Liver (tissue), 3 donors: ENCODE data around the gene ZC3H13.

Source experiments
- ATF3 ChIP-seq: IDR thresholded peaks from 2 replicates; pipeline ENCODE4 v1.6.1; 2016; ENCODE audit warnings: antibody characterized with exemption
- CTCF ChIP-seq: fragments of 150-350 bp; IDR thresholded peaks from 2 replicates; pipeline ENCODE4 v1.5.1; 2017; ENCODE audit warnings: improper control_type of control experiment, low read depth, low read length; ENCODE audit not compliant: missing input control
- EGR1 ChIP-seq, 2 donors: IDR thresholded peaks; 2 replicates each; pipeline ENCODE4 v1.6.1; 2016 to 2018; ENCODE audit warnings: antibody characterized with exemption in 2 of 2, low read depth in 2 of 2
- GABPA ChIP-seq, 2 donors: IDR thresholded peaks in 1 of 2; conservative IDR thresholded peaks in 1 of 2; 2 replicates each; pipeline ENCODE4 v1.6.1; 2016; ENCODE audit warnings: antibody characterized with exemption in 2 of 2, mild to moderate bottlenecking in 1 of 2, moderate library complexity in 1 of 2
- HNF4A ChIP-seq, 2 donors: conservative IDR thresholded peaks; 2 replicates each; pipeline ENCODE4 v1.6.1; 2016; ENCODE audit warnings: antibody characterized with exemption in 2 of 2, mild to moderate bottlenecking in 2 of 2
- HNF4G ChIP-seq: IDR thresholded peaks from 2 replicates; pipeline ENCODE4 v1.6.1; 2016; ENCODE audit warnings: antibody characterized with exemption
- JUND ChIP-seq, 2 donors: IDR thresholded peaks; 2 replicates each; pipeline ENCODE4 v1.6.1; 2016; ENCODE audit warnings: antibody characterized with exemption in 2 of 2
- RAD21 ChIP-seq, 2 donors: IDR thresholded peaks; 2 replicates each; pipeline ENCODE4 v1.6.1; 2016; ENCODE audit warnings: antibody characterized with exemption in 2 of 2, mild to moderate bottlenecking in 2 of 2
- SP1 ChIP-seq: IDR thresholded peaks from 2 replicates; pipeline ENCODE4 v1.6.1; 2018; ENCODE audit warnings: antibody characterized with exemption, mild to moderate bottlenecking
- YY1 ChIP-seq: IDR thresholded peaks from 2 replicates; pipeline ENCODE4 v1.6.1; 2016; ENCODE audit warnings: antibody characterized with exemption, mild to moderate bottlenecking
- ZBTB33 ChIP-seq: IDR thresholded peaks from 2 replicates; pipeline ENCODE4 v1.6.1; 2016; ENCODE audit warnings: antibody characterized with exemption
- donor health status: healthy.
- donor health status: healthy.

- TF ChIP-seq CTCF = no peak
- peak; percentile 76 for TF ChIP-seq YY1
- TF ChIP-seq ATF3 = peak; percentile 62
- TF ChIP-seq ZBTB33 = peak; percentile 48
- peak; percentile 39 to 79 for TF ChIP-seq JUND (IDR thresholded peaks at IDR 0.05)
- peak in 1 of 2 donors; percentile 22 for TF ChIP-seq GABPA (IDR thresholded peaks at IDR 0.05 in 1 of 2, conservative IDR thresholded peaks at IDR 0.05 in 1 of 2)
- TF ChIP-seq EGR1 (IDR thresholded peaks at IDR 0.05; ENCODE audit: low read depth in 2 of 2) = no peak
- TF ChIP-seq HNF4A (conservative IDR thresholded peaks at IDR 0.05) = peak; percentile 89 to 90
- peak; percentile 89 for TF ChIP-seq SP1
- peak; percentile 42 to 50 for TF ChIP-seq RAD21 (IDR thresholded peaks at IDR 0.05)
- TF ChIP-seq HNF4G = peak; percentile 73
These were observed 23.3 kb upstream of the ZC3H13 start for GRCh38 chr13:46075811-46076210.
